SK-N-MC (cell line): ENCODE results near the gene CAMK2G.

Experiments used
- EZH2 ChIP-seq: fragments of 200-600 bp; sonication (generic); IDR thresholded peaks from one replicate; pipeline ENCODE4 v1.6.1; 2017; ENCODE audit warnings: antibody characterized with exemption
- FOXP2 ChIP-seq: optimal IDR thresholded peaks from 2 replicates; pipeline ENCODE3; 2011; ENCODE audit warnings: mild to moderate bottlenecking, moderate library complexity; ENCODE audit not compliant: insufficient read depth; ENCODE audit errors: extremely low read length, control extremely low read depth
- POLR2AphosphoS5 ChIP-seq: IDR thresholded peaks from 2 replicates; pipeline ENCODE4 v1.6.1; 2012; ENCODE audit warnings: mild to moderate bottlenecking, low read depth, low read length, borderline replicate concordance

- TF ChIP-seq POLR2AphosphoS5 (no peak), EZH2 (no peak), FOXP2 (no peak)
Measured at GRCh38 chr10:73876157-73876556, 1.8 kb upstream of the CAMK2G start.
